Gastrocnemius medialis (tissue), 4 donors: ENCODE measurements around the gene PRKCA.

Experiments
- POLR2A ChIP-seq, 2 donors: fragments of 450-650 bp; IDR thresholded peaks; one replicate each; pipeline ENCODE4 v1.6.1; 2017; ENCODE audit warnings: antibody characterized with exemption in 2 of 2, mild to moderate bottlenecking in 2 of 2, moderate library complexity in 2 of 2
- TF ChIP-seq, protein P1 (sequence below), 5 experiments: fragments of 450-650 bp in 3 of 5; fragments of 200-600 bp in 2 of 5; sonication (generic) in 2 of 5; IDR thresholded peaks in 4 of 5; conservative IDR thresholded peaks in 1 of 5; 1 replicate in 4 of 5; 2 replicates in 1 of 5; pipeline ENCODE4 v1.5.1; 2016 to 2019; ENCODE audit warnings: antibody characterized with exemption in 5 of 5, mild to moderate bottlenecking in 3 of 5, moderate library complexity in 3 of 5

DNA sequence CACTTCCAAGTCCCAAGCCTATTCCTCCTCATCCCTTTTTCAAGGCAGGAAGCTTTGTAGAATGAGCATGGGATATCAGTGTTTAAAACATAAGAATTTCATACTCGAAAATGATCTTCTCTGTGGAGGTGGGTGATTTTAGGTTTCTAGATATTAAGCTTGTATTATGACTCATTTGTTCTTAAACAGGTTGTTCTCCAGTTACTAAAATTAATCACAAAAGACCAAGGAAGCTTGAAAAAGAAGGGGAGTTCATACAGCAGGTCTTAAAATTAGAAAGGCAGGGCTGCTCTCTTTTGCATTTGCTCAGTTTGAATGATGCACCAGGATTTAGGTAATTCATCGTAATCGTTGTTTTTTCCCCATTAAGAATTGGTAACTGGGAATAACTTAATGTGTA is 208.7 kb downstream of the PRKCA start:
- TF ChIP-seq, protein P1, sequence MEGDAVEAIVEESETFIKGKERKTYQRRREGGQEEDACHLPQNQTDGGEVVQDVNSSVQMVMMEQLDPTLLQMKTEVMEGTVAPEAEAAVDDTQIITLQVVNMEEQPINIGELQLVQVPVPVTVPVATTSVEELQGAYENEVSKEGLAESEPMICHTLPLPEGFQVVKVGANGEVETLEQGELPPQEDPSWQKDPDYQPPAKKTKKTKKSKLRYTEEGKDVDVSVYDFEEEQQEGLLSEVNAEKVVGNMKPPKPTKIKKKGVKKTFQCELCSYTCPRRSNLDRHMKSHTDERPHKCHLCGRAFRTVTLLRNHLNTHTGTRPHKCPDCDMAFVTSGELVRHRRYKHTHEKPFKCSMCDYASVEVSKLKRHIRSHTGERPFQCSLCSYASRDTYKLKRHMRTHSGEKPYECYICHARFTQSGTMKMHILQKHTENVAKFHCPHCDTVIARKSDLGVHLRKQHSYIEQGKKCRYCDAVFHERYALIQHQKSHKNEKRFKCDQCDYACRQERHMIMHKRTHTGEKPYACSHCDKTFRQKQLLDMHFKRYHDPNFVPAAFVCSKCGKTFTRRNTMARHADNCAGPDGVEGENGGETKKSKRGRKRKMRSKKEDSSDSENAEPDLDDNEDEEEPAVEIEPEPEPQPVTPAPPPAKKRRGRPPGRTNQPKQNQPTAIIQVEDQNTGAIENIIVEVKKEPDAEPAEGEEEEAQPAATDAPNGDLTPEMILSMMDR (IDR thresholded peaks at IDR 0.05 in 4 of 5, conservative IDR thresholded peaks at IDR 0.05 in 1 of 5) = no peak
- TF ChIP-seq POLR2A (IDR thresholded peaks at IDR 0.05) = no peak
